Tibial nerve (tissue), 4 donors: ENCODE data around the gene PPIL4. TPM values are rescaled to one million over a fixed set of nuclear protein-coding genes. Genes with fewer than 3 reads are reported as not detected.

ENCODE experiments used
- DNase-seq, 2 donors: peaks; one replicate each; pipeline ENCODE4 v3.0.0-alpha.2; 2019; ENCODE audit warnings: low spot score in 2 of 2
- H3K27ac ChIP-seq, 4 donors: fragments of 200-600 bp; sonication (generic) in 3 of 4; one replicate each; pipeline ENCODE4 v1.5.1; 2017 to 2019; ENCODE audit warnings: mild to moderate bottlenecking in 1 of 4
- H3K27me3 ChIP-seq, 2 donors: fragments of 200-600 bp; sonication (generic) in 1 of 2; one replicate each; pipeline versions ENCODE4 v1.5.1 to v1.6.0; 2017 to 2019
- H3K36me3 ChIP-seq, 3 donors: fragments of 200-600 bp; sonication (generic); one replicate each; pipeline ENCODE4 v1.5.1; 2018 to 2019
- H3K4me1 ChIP-seq, 4 donors: fragments of 200-600 bp; sonication (generic) in 3 of 4; one replicate each; pipeline ENCODE4 v1.5.1; 2017 to 2019
- H3K4me3 ChIP-seq, 4 donors: fragments of 200-600 bp; sonication (generic) in 3 of 4; one replicate each; pipeline ENCODE4 v1.5.1; 2017 to 2019; ENCODE audit warnings: mild to moderate bottlenecking in 1 of 4, moderate library complexity in 1 of 4
- H3K9me3 ChIP-seq, 4 donors: fragments of 200-600 bp; sonication (generic) in 3 of 4; one replicate each; pipeline ENCODE4 v1.5.1; 2017 to 2019
- CTCF ChIP-seq, 5 experiments: fragments of 200-600 bp in 3 of 5; fragments of 450-650 bp in 2 of 5; sonication (generic) in 3 of 5; IDR thresholded peaks; one replicate each; pipeline ENCODE4 v1.5.1; 2016 to 2019; ENCODE audit warnings: antibody characterized with exemption in 5 of 5, mild to moderate bottlenecking in 3 of 5, moderate library complexity in 2 of 5
- EP300 ChIP-seq, 2 donors: sonication (generic); formaldehyde crosslinking; IDR thresholded peaks; one replicate each; pipeline ENCODE4 v1.6.1; 2017; ENCODE audit warnings: antibody characterized with exemption in 2 of 2, mild to moderate bottlenecking in 1 of 2
- POLR2A ChIP-seq, 2 donors: fragments of 450-650 bp; IDR thresholded peaks; one replicate each; pipeline ENCODE4 v1.6.1; 2017; ENCODE audit warnings: antibody characterized with exemption in 2 of 2, mild to moderate bottlenecking in 2 of 2, moderate library complexity in 2 of 2
- WGBS, 2 donors: methylation state at CpG; one replicate each; pipeline ENCODE4 v1.1.5; 2018; 5-methylcytosine and 5-hydroxymethylcytosine counted together
- total RNA-seq, 4 donors: library from RNA; depleted of rRNA; stranded (reverse); fragments of >200 nt; gene quantifications; one replicate each; pipeline ENCODE4 v1.1.0, GENCODE V29; 2016

PPIL4 gene
- total RNA-seq, 4 donors from 2014 or later = 25.8 to 41.0 (median 31.5) TPM

GRCh38 chr6:149484733-149485700 lies 60.8 kb downstream of the PPIL4 start, which contains the start of gene ZC3H12D:
TSS of gene ZC3H12D (minus strand) at chr6:149485014. CDS start at chr6:149474543, 10,471 bp downstream.
- no peaks in the 10 kb centered on the region for H3K9me3 ChIP-seq
- no peaks in the 10 kb centered on the region for H3K27me3 ChIP-seq
- TF ChIP-seq POLR2A (IDR thresholded peaks at IDR 0.05) = no peak
- peak in 4 of 5 experiments; percentile 16 to 30 (median 28) for TF ChIP-seq CTCF (IDR thresholded peaks at IDR 0.05)
- TF ChIP-seq EP300 (IDR thresholded peaks at IDR 0.05) = peak; percentile 17 to 33
- H3K27ac ChIP-seq = peak within 1 kb of the TSS in 3 of 4 donors; percentile 42 to 76 (median 57)
- H3K36me3 ChIP-seq = no peaks in the 10 kb centered on the region
- H3K4me1 ChIP-seq = peaks cover 0 to 17% (median 4%) of the 10 kb centered on the region in 4 donors
- peak within 1 kb of the TSS in 1 of 4 donors; percentile 33 for H3K4me3 ChIP-seq
- 65 to 68% methylated on average over 21 to 22 of the region's 22 CpGs for WGBS, 2 donors
- DNase-seq = peak in 1 of 2 donors; percentile 45

GRCh38 chr6:149483849-149484655 lies 61.8 kb downstream of the PPIL4 start:
- Histone ChIP-seq H3K9me3 (no peaks in the 10 kb centered on the region), H3K4me3 (peak overlapping the region in 1 of 4 donors; percentile 33), H3K4me1 (peaks cover 0 to 17% (median 4%) of the 10 kb centered on the region in 4 donors), H3K27me3 (no peaks in the 10 kb centered on the region), H3K27ac (peak overlapping the region in 3 of 4 donors; percentile 42 to 76 (median 57)), H3K36me3 (no peaks in the 10 kb centered on the region)
- 90 to 92% methylated on average over 11 of the region's 11 CpGs for WGBS, 2 donors
- TF ChIP-seq CTCF (IDR thresholded peaks at IDR 0.05) (no peak), EP300 (IDR thresholded peaks at IDR 0.05) (no peak), POLR2A (IDR thresholded peaks at IDR 0.05) (no peak)
- no peak for DNase-seq

- DNase-seq = no peak
- peak overlapping the region in 1 of 4 donors; percentile 33 for H3K4me3 ChIP-seq
- 75 to 88% methylated on average over 3 of the region's 3 CpGs for WGBS, 2 donors
- H3K36me3 ChIP-seq = no peaks in the 10 kb centered on the region
- TF ChIP-seq CTCF (IDR thresholded peaks at IDR 0.05) = no peak
- H3K9me3 ChIP-seq = no peaks in the 10 kb centered on the region
- H3K27ac ChIP-seq = peak overlapping the region in 3 of 4 donors; percentile 42 to 80 (median 76)
- peaks cover 0 to 17% (median 4%) of the 10 kb centered on the region in 4 donors for H3K4me1 ChIP-seq
- H3K27me3 ChIP-seq = no peaks in the 10 kb centered on the region
Observed at GRCh38 chr6:149483334-149483725, 62.5 kb downstream of the PPIL4 start.

- DNase-seq = no peak
- peak overlapping the region in 3 of 4 donors; percentile 76 to 85 (median 80) for H3K27ac ChIP-seq
- peak overlapping the region; percentile 16 to 48 (median 38) for H3K4me3 ChIP-seq
- WGBS, 2 donors = 56 to 65% methylated on average over 12 to 14 of the region's 14 CpGs
- TF ChIP-seq POLR2A (IDR thresholded peaks at IDR 0.05) = no peak
- no peak for TF ChIP-seq CTCF (IDR thresholded peaks at IDR 0.05)
- no peak for TF ChIP-seq EP300 (IDR thresholded peaks at IDR 0.05)
- no peaks in the 10 kb centered on the region for H3K36me3 ChIP-seq
- peaks cover 0 to 17% (median 4%) of the 10 kb centered on the region in 4 donors for H3K4me1 ChIP-seq
- no peaks in the 10 kb centered on the region for H3K27me3 ChIP-seq
- H3K9me3 ChIP-seq = no peaks in the 10 kb centered on the region
Observed at GRCh38 chr6:149482545-149483333, 63.1 kb downstream of the PPIL4 start.
